Measurements from ENCODE around the gene HTR4.
"Not testable (repeated sequence)": the region's sequence is repeated elsewhere in the genome, so short reads cannot be mapped to it uniquely, and the experiment has no call there.

Gene HTR4, protein sequence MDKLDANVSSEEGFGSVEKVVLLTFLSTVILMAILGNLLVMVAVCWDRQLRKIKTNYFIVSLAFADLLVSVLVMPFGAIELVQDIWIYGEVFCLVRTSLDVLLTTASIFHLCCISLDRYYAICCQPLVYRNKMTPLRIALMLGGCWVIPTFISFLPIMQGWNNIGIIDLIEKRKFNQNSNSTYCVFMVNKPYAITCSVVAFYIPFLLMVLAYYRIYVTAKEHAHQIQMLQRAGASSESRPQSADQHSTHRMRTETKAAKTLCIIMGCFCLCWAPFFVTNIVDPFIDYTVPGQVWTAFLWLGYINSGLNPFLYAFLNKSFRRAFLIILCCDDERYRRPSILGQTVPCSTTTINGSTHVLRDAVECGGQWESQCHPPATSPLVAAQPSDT

DNA sequence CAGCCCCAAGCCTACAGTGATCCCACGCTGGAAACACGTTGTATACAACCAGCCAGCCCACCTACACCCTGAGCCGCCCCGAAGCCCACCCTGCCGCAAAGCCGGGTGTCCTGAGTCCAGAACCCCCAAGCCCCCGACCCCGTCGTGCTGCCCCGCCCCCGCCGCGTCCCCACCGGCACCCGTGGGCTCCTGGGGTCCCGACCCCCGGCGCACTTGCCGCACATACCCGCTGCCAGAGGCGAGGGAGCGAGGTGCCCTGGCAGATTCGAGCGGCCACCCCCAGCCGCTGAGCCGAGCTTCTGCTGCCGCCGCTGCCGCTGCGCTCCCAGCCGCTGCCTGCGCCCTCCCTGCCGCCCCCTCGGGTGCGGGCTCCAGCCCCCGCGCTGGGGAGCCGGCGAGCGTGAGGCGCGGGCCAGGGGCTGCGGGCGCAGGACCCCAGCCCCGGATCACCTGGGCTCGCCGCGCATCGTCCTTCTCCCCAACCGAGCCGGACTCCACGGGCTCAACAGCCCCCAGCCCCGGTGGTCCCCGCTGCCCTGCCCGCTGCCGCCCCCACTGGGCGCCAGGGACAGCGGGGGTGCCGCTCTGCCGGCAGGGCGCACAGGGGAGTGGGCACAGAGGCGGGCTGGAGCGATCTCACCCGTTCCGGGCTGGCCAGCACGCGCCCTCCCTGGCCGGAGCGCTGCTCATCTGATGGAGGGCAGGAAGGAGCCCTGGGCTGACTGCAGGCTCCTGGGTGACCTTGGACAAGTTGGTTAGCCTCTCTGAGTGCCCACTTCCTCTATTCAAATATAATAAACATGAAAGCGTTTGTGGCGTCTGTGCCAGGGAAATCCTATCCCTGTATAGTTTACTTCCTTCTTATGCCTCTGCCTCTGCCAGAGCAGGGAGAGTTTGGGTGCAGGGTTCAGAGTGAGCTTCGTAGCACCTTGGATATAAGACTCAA lies at the start of gene HTR4:
TSS of gene HTR4 (minus strand) at position 692 of the 946 bp plus-strand sequence. CDS start 17,513 bp downstream, outside the sequence.
- no peak for DNase-seq

- no peak for DNase-seq
Measured at GRCh38 chr5:148702019-148702596, 47.8 kb upstream of the HTR4 start.

DNA sequence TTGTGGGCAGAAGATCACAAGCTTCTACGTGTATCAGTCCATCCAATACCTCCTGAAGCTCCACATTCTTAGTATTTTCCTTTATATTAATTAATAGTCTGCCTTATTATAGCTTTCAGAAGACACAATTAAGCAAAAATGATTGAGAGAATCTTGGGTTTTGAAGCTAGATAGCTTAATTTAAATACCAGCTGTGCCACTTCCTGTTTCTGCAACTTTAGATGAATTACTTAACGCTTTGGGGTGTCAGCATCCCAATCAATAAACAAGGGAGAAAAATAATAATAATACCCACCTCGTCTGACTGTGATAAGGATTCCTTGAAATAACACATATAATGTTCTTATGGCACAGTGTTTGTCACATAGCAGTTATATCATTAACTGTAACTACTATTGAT lies 44.7 kb upstream of the HTR4 start:
- no peak for DNase-seq

DNA sequence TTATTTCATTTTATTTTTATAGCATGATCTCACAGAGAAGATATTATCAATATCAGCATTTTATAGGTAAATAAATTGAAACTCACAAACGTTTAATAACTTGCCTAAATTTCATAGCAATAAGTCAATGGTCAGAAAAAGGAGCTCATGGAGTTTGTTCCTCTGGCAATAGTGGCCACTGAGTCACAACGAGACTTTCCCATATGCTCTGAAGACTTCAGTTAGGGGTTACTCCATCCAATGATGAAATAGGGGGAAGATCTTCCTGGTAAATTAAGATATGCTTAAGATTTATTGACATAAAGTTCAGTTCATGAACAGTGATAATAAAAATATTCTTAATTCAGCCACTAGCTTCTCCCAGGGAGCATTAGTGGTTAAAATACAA lies 43.5 kb upstream of the HTR4 start:
- DNase-seq: no peak

- DNase-seq: no peak
Measured at GRCh38 chr5:148697180-148697808, 43.0 kb upstream of the HTR4 start.

DNA sequence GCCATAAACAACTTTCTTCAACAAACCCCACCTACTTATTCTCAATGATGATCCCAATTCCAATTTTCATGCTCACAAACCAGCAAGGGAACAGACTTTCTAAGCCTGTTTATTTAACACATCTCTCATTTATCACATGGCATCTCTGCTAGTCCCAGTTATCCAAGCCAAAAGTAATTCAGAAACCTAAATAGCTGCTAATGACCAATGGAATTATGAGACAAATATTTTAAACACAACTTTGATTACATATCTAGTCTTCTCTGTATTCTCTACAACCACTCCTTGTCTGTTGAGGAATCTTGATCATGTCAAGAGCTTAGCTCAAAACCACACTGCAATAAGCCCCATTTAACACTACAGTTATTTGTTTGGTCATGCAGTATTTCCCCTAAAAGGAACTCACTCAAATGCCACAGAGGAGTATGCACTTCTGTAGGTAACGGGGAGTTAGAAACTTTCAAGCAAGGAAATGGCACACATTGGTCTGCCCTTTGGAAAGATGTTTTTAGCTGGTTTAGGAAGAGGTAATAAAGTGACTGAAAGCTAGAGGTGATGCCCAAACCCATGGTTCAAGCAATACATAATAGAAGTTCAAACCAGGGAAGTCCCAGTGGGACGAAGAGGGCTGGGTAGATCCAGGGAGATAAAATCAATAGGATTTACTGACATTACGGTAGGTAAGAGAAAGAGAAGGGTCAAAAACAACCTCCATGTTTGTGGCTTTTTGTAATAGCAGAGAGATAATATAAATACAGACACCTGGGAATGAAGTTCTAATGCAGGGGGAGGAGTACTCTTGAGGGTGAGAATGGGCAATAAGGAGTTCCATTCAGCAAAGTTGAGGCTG lies 42.1 kb upstream of the HTR4 start:
- no peak for DNase-seq

DNA sequence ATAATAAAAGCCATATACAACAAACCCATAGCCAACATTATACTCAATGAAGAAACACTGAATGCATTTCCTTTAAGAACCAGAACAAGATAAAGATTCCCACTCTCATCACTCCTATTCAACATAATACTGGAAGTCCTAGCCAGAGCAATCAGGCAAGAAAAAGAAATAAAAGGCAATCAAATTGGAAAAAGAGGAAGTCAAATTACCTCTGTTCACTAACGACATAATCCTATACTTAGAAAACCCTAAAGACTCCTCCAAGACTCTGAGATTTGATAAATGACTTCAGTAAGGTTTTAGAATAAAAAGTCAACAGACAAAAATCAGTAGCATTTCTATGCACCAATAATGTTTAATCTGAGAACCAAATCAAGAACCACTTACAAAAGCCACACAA lies 36.6 kb upstream of the HTR4 start:
- no peak for DNase-seq

DNA sequence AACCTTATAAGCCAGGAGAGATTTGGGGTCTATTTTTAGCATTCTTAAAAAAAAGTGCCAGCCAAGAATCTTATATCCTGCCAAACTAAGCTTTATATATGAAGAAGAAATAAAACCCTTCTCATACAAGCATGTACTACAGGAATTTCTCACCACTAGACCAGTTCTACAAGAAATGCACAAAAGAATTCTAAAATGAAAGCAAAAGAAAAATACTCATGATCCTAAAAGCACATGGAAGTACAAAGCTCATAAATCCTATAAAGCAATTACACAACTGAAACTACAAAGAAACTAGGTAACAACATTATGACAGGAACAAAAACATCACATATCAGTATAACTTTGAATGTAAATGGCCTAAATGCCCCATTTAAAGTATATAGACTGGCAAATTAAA lies 34.5 kb upstream of the HTR4 start:
- DNase-seq: no peak

DNA sequence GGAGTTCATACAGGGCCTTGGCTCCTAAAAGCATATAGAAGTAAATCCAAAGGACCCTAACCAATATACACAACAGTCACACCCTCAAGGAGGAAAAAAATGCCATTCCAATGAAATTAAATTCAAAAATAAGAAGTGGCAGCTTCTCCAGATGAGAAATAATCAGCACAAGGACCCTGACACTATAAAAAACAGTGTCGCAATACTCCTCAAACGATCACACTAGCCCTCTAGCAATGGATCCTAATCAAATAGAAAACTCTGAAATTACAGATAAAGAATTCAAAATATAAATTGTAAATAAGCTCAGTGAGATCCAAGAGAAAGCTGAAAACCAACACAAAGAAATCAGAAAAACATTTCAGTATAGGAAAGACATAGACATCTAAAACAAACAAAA lies 33.5 kb upstream of the HTR4 start:
- no peak for DNase-seq

DNA sequence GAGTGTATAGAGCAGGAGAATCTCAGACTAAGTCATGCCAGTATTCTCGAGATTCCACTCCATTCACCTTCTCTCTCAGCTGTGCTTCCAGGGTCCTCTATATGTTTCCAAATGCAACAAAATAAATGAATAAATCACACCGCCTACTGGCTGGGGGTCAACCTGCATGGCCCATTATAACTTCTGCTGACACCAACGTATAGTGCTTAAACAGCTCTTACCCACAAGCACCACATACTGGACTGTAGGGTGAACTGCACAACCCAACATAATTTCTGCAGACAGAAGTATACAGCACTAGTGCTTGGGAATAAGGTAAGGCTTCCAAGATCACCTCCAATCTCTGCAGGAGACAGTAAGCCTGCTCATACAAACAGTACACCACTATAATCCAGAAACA lies 33.1 kb upstream of the HTR4 start:
- no peak for DNase-seq

- no peak for DNase-seq
Measured at GRCh38 chr5:148686660-148687059, 32.3 kb upstream of the HTR4 start.

GRCh38 chr5:148685520-148686134 lies 31.3 kb upstream of the HTR4 start:
- no peak for DNase-seq

DNA sequence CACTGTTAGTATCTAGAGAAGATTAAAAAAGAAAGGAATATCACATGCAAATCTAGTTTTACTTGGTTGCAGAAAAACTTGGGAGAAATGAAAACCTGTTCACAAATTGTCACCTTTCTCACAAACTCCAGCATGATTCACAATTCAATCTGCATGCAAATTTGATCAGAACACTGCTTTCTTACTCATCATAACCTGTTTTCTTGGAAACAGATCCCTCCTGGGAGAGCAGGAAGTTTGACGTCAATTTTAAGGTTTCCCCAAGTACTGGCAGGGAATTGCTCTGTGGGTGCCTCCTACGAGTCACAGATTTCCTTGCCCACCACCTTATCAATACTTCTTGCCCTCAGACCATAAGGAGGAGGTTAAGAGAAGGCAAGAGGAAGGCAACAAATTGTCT lies 30.2 kb upstream of the HTR4 start:
- no peak for DNase-seq

- no peak for DNase-seq
Measured at GRCh38 chr5:148683651-148684050, 29.3 kb upstream of the HTR4 start.

- no peak for DNase-seq
Measured at GRCh38 chr5:148682058-148683026, 28.0 kb upstream of the HTR4 start.

GRCh38 chr5:148681157-148682057 lies 27.1 kb upstream of the HTR4 start:
- no peak for DNase-seq

- not testable (repeated sequence) for DNase-seq
Measured at GRCh38 chr5:148673704-148674103, 19.4 kb upstream of the HTR4 start.

- no peak for DNase-seq
Measured at GRCh38 chr5:148666353-148666752, 12.0 kb upstream of the HTR4 start.

DNA sequence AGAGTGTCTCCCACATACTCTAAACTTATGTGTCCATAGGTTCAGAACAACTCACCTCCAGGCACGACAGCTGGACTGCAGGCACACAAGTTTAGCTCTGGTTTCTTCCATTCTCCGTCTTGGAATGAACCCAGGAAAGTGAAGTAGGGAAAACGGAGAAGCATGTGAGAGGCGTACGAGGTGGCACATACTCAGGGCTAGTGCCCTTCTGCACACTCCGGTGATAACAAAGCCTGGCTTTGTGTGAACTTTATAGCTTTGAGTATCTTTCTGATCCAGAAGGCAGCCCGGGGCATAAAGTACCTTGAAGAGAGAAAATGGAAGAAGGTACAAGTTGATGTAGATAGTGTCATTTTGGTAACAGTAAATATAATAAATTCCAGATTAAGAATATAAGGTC lies 11.1 kb upstream of the HTR4 start:
- no peak for DNase-seq

All from activated naive CD4-positive, alpha-beta T cell (primary cell).